HG03135 (cell line): ENCODE results near the gene OR1E2.
"Not testable (repeated sequence)": the region's sequence is repeated elsewhere in the genome, so short reads cannot be mapped to it uniquely, and the experiment has no call there.

Source experiments
- ATAC-seq: cut with Tn5 transposase; IDR thresholded peaks from one replicate; pipeline ENCODE4 v1.9.1; 2021; ENCODE audit warnings: mild to moderate bottlenecking, moderate library complexity; ENCODE audit not compliant: unreplicated experiment

OR1E2 gene

GRCh38 chr17:3433741-3434140 is at the start of gene OR1E2:
Gene OR1E2, minus strand, starts transcription at chr17:3433841. Its CDS starts 0 bp downstream, at chr17:3433841.
- no peak for ATAC-seq

DNA sequence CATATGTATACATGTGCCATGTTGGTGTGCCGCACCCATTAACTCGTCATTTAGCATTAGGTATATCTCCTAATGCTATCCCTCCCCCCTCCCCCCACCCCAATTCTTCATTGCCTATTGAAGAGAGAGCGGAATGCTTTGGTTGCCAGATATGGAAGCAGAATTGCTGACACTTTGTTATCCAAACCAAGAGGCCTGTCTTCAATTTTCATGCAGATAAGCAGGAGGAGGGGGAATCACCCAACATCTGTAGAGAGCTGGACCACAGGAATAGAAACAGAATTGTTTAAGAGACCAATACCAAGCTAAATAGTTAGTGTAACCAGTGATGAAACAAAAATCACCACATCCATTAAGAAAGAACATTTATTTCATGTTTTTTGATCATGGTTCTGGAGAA is 49.2 kb upstream of the OR1E2 start:
- no peak for ATAC-seq

- no peak for ATAC-seq
Measured at GRCh38 chr17:3479988-3480387, 46.3 kb upstream of the OR1E2 start.

DNA sequence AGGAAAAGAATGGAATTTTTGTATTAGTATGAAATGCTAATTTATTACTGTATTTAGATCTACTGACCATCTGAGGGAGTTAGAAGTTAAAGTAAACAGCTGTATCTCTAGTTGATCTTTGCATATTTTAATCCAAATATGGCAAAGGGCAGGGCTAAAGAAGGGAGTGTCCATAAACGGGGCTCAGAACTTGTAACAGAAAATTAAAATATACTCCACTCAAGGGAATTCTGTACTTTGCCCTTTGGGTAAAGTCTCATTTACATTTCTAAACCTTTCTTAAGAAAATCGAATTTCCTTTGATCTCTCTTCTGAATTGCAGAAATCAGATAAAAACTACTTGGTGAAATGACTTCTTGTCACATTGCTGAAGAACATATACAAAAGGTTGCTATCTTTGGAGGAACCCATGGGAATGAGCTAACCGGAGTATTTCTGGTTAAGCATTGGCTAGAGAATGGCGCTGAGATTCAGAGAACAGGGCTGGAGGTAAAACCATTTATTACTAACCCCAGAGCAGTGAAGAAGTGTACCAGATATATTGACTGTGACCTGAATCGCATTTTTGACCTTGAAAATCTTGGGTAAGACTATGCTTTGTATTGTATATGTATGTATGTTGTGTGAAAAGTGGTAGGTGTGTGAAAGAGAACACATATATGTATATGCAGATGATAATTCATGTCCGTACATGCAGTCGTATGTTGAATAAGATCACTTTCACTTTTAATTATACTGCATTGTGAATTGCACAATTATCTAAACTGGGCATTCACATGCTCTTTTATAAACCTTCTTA is 42.4 kb upstream of the OR1E2 start, which contains the start of gene ASPA:
Gene ASPA, plus strand, starts transcription at position 186 of the 799 bp plus-strand sequence. Its CDS starts 163 bp downstream, at position 349.
- no peak for ATAC-seq

DNA sequence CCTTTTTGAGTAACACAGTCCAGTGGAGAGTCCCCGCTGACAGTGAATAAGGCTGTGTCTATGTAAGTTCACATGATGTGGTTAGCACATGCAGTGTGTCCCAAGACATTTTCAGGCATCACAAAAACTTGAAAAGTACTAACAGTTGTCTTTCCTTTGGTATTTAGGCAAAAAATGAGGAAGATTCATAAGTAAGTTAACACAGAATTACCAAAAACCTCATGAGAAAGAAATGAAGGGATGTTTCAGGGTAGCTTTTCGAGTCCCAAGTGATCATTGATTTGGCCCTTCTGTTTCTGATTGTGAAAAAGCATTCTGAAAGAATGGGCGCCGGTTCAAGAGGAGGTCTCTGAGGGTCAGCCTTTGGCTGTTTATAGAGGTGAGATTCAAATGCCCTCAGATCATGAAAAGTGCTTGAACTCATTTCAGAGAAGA is 41.6 kb upstream of the OR1E2 start:
- ATAC-seq = no peak

GRCh38 chr17:3474212-3474611 is 40.6 kb upstream of the OR1E2 start:
- no peak for ATAC-seq

- ATAC-seq = no peak
Measured at GRCh38 chr17:3472137-3472536, 38.5 kb upstream of the OR1E2 start.

DNA sequence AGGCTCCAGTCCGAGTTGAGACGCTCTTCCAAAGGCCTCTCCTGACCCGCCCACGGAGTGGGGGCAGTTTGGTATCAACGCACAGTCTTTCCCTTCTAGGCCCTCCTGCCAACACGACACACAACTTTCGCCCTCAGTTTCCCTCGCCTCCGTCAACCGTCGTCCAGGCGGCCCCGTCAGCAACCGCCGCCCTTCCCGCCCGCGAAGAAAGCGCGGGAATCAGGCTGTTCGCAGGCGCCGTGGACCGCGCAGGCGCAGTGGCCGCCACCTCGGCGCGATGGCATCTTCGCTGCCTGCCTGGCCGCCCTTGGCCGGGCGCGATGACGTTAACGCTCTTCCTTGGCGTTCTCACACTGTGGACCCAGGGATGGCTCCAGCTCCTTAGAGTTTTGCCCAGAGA is 38.0 kb upstream of the OR1E2 start, which contains the start of gene SPATA22:
Gene SPATA22, minus strand, starts transcription at position 221 of the 400 bp plus-strand sequence. CDS start 2,494 bp downstream, outside the sequence.
- no peak for ATAC-seq

- ATAC-seq = no peak
Measured at GRCh38 chr17:3469529-3469928, 35.9 kb upstream of the OR1E2 start.

DNA sequence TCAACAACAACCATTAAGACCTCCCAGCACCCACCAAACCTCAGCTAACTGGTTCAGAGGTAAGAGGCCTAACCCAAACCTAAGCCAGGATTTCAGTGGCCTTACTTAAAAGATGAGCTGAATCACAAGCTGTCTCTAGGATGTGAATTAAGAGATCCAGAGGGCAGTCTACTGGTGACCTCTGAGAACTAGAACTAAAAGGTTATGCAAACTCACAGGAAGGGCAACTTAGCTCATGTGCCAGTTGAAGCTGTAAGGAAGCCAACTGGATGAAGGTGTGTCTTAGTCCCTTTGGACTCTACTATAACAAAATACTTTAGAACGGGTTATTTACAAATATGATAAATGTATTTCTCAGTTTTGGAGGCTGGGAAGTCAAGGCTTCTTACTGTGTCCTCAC is 32.7 kb upstream of the OR1E2 start:
- not testable (repeated sequence) for ATAC-seq

DNA sequence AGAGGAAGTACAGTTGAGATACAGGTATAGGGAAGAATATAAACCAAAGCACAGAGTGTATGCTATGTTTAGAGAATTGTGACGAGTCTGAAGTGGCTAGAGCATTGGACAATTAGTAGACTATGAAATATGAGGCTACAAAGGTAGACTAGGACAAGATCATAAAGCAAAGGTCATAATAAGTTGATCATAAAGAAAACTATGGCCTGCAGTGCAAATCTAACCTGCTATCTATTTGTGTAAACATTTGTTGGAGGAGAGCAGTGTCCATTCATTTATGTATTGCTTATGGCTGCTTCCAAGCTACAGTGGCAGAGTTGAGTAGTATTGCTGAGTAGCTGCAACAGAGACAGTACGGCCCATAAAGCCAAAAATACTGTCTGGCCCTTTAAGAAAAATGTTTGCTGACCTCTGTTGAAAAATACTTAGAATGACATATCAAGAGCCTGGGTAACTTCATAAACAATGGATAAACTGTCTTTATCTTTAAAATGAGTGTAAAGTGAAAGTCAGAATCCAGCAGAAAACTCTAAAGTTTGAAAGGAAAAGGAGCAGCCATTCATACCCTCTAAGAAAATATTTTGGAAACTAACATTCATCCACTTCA is 14.5 kb upstream of the OR1E2 start:
- ATAC-seq = no peak

- ATAC-seq = no peak
Measured at GRCh38 chr17:3447625-3448024, 14.0 kb upstream of the OR1E2 start.

DNA sequence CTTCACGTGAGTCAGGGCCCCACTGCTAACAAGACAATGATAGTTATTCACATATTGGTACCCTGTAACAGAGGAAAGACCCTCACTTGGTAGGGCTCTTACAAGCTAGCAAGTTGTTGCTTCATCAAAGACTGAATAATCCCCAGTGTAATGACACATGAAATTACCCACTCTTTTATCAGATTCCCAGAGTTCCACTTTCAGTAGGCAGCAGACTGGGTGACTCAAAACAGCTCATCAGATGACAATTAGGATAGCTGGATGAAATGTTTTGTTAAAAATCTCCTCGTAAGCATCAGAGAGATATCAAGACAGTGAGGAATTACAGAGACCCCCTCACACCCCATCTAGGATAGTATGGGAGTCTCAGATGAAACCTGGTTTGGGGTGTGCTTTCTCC is 6.8 kb upstream of the OR1E2 start:
- no peak for ATAC-seq

DNA sequence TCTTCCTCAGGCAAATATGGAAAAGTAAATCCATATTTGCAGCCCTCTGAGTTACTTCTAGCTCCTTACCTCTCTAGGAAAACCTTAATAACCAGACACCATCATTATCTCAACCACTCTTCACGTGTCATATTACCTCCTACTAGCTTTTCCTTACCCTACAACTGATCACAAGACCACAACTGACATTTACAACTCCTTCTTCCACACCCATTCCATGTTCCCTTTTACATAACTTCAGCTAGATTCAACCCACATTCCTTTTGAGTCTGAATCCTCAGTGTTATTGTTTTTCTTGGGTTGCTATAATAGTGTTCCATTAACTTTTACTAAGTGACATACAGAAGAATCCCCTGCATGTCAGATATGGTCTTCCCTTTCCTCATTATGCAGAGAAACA is 4.7 kb upstream of the OR1E2 start:
- ATAC-seq = no peak

DNA sequence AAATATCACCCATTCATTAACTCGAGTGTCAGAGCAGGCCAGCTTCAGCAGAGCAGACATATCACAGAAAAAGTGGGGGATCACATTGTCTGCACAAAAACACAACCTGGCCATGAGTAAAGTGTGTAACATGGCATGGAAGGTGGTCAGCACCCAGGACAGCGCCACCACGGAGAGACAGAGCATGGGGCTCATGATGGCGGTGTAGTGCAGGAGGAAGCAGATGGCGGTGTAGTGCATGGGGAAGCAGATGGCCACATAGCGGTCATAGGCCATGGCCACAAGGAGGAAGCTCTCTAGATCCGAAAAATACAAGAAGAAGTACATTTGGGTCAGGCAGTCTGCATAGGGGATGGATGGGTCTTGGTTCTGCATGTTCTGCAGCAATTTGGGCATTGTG is 426 bp downstream of the OR1E2 start:
- ATAC-seq = not testable (repeated sequence)

DNA sequence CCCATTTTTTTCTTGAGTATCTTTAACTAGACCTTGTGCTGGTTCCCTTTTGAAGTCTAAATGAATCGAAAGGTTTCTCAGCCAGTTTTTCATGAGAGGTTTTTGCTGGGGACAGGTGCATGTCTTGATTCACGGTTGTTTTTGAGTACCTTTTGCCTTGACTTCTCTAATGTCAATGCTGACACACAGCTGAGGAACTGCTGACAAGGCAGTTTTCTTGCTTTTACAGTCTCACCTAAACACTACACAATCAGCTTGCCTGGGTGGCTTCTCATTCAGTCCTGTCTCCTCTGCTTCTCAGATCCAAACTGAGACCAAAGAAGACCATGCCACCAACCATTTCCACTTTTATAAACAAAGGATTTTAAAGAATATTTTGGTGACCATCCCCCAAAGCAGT is 15.4 kb downstream of the OR1E2 start:
- ATAC-seq = no peak

GRCh38 chr17:3415610-3416009 is 18.0 kb downstream of the OR1E2 start:
- no peak for ATAC-seq

- not testable (repeated sequence) for ATAC-seq
Measured at GRCh38 chr17:3412216-3412615, 21.4 kb downstream of the OR1E2 start.

DNA sequence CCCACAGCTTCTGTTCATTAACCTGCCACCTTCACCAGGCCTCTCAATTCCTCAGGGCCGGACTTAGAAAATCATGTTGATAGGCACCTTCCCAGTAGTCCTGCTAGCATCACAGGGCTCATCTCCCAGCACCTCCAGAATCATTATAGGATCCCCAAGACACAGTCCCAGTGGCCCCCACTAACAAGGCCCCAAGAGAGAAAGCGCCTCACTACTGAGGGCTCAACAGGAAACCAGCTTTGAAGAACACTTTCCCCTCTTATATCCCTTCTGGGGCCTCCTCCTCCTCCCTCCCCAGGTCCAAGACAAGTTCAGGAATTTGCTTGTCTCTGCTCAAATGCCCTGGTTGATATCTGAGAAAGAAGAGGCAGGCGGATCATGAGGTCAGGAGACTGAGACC is 22.6 kb downstream of the OR1E2 start, which contains the start of gene OR3A3:
Gene OR3A3, plus strand, starts transcription at position 301 of the 400 bp plus-strand sequence.
- ATAC-seq = no peak

DNA sequence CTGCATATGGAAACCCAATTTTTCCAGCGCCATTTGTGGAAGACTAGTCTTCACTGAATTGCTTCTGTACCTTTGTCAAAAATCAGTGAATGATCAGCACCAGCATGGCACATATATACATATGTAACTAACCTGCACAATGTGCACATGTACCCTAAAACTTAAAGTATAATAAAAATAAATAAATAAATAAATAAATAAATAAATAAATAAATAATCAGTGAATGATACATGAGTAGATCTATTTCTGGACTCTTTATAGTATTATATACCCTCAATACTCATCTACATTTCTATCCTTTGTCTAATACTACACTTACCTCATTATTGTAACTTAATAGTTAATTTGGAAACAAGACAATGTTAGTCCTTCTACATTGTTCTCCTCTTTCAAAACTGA is 29.8 kb downstream of the OR1E2 start:
- not testable (repeated sequence) for ATAC-seq

- no peak for ATAC-seq
Measured at GRCh38 chr17:3401786-3402185, 31.9 kb downstream of the OR1E2 start.

DNA sequence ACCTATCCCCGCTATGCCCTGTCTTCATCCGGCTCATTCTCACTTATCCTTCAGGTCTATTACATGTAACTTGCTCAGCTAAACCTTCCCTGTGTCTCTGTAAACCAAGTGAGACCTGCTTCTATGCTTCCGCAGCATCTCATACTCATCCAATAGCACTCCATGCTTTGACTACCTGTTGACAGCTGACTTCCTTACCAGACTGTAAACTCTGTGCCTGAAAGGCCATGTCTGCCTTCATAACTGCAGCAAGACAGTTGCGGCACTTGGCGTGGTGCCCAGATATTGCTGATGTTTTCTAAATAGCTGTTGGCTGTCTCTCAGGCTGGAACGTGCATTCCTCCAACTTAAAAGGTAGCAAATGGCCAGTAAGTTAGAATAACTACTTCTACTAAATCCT is 33.6 kb downstream of the OR1E2 start:
- no peak for ATAC-seq
